ENCODE results near the gene FAM217A.
"Not testable (repeated sequence)": the region's sequence is repeated elsewhere in the genome, so short reads cannot be mapped to it uniquely, and the experiment has no call there.

FAM217A gene
- total RNA-seq, result 0 reads per million in 3 experiments

DNA sequence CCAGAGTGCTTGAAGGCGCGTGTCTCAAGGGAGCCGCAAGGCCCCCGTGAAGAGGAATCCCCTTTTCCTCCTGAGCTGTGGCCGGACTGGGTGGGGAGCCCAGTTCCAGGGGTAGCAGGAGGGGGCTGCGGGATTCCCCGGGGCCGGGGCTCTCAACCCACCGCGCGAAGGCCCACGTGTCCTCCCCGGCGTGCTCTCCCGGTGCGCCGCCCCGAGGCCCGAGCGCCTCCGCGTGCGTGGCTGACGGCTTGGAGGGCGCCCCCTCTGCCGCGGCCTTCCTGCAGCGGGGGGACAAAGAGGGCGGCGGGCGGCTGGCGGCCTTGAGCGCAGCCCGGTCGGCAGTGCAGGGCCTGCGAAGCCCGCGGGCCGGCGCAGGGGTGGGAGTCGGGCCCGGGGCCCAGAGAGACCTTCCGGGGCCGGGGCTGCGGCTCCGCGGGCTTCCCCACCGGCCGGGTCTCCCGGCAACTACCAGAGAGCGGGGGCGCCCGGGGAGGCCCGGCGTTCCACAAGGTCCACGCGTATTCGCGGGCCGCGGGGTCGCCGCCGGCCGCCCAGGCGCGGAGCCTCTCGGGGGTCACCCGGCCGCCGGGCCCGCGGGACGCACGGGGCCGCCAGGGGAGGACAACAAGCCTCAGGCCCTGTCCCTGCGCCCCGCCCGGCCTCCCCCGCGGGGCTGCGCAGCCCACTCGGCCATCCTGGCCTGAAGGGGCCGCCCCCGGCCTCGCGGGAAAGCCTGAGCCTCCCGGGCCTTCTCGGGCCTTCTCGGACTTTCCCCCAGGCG lies at the start of gene FAM217A:
Gene FAM217A, minus strand, starts transcription at position 447 of the 781 bp plus-strand sequence. CDS start 1,723 bp downstream, outside the sequence.
- DNase-seq, result no peak

- DNase-seq, result no peak
Observed at GRCh38 chr6:4128072-4128471, 49.1 kb upstream of the FAM217A start.

- no peak for DNase-seq
Observed at GRCh38 chr6:4125933-4126864, 47.3 kb upstream of the FAM217A start.

GRCh38 chr6:4125500-4125899 lies 46.6 kb upstream of the FAM217A start:
- no peak for DNase-seq

GRCh38 chr6:4124351-4124750 lies 45.4 kb upstream of the FAM217A start:
- DNase-seq, result no peak

DNA sequence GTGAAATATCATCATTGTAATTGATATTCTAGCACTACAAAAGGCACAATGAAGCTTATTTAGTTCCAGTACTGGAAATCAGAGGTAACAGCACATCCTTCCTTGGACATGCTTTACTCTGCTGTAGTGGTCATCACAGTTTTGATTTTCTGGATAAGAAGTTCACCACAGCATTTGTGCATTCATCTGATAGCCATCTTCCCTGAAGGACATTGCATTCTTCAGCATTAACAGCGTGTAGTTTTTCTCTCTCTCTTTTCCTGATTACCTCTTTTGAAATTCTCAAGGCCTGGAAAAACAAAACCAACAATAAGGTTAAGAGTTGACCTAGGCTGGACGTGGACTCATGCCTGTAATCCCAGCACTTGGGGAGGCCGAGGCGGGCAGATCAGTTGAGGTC lies 36.8 kb upstream of the FAM217A start:
- DNase-seq, result no peak

DNA sequence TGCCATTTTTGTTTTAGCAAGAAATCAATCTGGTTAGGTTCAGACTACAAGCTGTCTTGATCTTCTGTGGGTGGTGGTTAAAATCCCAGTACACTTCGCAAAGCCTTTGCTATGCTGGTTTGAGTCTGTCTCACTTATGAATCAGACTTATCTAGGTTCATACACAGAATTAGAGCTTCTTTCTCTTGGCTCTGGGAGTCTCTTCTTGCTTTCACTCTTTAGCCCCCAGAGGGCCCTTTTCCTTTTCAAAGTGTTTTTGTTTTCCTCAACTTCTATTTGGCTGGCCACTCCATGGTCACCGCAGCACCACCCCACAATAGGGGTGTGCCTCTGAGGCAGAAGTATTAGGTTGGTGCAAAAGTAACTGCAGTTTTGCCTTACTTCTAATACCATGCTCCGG lies 35.2 kb upstream of the FAM217A start:
- no peak for DNase-seq

GRCh38 chr6:4113649-4114048 lies 34.7 kb upstream of the FAM217A start:
- DNase-seq, result no peak

DNA sequence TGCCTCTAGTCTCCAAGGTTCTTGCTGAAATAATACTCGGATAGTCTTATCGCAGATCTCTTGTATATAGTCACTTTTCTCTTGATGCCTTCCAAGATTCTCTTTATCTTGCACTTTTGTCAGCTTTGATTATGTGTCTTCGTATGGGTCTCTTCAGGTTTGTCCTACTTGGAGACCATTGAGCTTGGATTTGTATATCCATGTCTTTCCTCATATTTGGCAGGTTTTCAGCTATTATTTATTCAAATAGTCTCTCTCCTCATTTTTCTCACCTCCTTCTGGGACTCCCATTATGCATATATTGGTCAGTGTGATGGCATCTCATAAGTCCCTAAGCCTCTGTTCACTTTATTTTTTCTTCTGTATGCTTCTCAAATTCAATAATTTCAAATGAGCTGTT lies 33.4 kb upstream of the FAM217A start:
- no peak for DNase-seq

DNA sequence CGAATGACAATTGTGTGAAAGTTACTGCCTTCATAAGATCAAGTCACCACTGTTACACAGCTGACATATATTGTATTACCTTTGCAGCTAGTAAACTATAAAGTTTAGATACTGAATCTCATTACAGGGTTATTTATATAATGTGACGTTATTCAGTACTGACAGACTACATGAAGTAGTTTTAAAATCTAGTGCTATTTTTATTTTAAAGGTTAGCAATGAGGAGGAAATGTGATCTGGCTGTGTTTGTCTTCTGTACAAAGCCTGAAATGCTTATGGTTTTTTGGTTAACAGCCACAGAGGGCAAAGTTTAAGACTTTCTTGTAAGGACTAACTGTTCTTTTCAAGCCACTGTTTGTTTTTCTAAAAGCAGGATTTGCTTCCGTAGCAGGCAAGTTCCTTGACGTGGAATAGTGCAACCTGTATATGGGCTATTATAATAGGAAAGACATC lies 30.5 kb upstream of the FAM217A start:
- DNase-seq, result not testable (repeated sequence)

DNA sequence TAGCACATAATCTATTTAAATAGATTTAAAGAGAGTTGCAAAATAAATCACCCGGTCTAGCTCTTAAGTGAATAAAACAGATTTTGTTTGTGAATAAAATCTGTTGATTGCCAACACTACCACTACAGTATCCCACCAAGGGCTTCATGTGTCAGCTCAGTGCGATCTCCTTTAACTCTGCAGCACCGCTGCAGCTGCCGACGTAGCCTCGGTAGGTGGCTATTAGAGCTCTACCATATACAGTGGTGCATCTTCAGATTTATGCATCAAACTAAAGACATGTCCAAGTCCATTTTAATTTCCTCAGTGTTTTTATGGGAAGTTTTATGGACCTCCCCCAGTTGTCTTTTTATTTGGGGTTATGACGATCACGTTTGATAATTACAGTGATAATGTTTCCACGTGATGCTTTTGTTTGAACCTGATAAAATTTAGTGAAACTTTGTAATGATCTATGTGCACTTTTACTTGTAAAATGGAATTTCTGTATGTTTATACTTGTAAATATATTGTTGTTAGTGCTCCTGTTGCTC lies 29.7 kb upstream of the FAM217A start:
- no peak for DNase-seq

GRCh38 chr6:4107873-4108272 lies 28.9 kb upstream of the FAM217A start:
- DNase-seq, result no peak

DNA sequence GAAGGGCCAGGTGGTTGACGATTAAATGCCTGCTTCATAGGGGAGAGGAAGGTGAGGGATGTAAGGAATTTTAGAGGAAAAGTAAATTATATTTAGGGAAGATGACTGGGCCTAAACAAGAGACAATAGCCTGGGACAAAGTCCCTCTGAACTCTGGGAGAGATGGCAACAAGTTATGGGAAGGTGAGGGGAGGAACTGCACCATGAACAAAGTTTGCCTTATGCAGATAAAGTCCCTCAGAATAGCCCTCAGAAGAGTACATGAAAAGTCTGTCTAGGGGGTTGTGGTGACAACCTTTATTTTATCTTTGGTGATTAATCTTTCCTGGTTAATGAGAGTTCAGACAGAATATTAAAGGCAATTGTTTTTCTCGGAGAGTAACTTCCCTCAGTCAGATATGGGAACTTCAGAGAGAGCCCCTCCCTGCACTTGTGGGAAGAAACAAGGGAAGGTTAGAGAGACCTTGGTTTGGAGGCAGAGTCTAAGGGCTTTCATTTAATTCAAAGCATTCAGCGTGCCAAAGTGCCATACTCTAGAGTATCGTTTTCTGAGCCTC lies 27.1 kb upstream of the FAM217A start:
- DNase-seq, result no peak

DNA sequence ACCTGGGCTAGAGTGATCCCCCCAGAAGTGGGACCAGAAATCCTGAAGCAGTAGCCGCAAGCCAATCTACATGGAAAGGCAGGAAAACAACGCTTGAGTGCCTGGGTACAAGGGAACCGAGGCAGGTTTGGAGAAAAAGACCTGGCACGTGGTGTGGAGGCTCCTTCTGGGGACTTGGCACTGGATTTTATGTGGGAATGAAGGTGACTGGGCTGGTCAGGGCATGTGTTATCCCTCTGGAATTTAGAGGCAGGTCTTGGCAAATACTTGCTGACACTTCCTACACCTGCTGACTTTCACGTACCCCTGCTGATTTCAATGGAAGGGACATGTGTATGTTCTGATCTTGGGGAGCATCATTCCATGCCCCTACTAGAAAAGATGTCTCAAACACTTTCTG lies 25.0 kb upstream of the FAM217A start:
- no peak for DNase-seq

DNA sequence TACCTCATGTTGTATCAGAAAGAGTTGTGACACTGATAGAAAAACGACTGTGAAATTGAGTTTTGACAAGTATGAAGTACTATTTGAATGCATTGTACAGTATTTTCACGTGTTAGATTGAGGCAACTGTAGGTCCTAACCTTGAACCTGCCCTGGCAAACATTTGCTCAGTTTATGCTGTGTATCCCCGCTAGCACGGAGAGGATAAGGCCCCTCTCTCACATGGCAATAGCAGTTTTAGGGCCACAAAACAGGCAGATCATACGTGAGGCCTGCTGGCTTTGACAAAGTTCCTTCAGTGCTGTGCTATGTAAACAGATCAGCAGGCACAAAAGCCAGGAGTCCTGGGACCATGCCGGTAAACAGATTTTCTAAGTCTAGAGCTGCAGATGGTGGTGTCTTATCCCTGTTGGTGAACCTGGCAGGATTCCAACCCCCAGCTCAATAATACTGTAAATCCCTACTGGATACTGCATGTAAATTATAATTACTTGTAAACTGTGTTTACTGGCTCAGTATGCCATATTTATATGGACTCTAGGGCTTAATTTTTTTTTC lies 23.8 kb upstream of the FAM217A start:
- DNase-seq, result no peak

DNA sequence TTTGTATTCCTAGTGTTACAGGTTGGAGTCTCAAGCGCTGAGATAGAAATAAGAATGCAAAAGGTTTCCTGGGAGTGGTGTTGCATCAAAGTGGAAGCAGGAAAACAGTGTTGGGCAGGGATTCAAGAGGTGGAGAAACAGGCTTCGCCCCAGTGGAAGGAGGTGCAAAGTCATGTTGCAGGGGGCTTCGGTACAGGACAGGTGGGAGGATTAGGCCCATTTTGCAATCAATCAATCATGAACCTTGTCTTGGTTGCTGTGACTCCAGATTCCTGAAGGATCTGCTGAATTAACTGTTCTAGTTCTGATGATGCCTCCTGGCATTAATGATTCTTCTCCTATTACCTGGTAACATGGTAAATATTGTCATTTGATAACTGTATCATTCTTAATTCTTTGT lies 22.4 kb upstream of the FAM217A start:
- no peak for DNase-seq

- no peak for DNase-seq
Observed at GRCh38 chr6:4100655-4101054, 21.7 kb upstream of the FAM217A start.

GRCh38 chr6:4093288-4093687 lies 14.4 kb upstream of the FAM217A start:
- no peak for DNase-seq

DNA sequence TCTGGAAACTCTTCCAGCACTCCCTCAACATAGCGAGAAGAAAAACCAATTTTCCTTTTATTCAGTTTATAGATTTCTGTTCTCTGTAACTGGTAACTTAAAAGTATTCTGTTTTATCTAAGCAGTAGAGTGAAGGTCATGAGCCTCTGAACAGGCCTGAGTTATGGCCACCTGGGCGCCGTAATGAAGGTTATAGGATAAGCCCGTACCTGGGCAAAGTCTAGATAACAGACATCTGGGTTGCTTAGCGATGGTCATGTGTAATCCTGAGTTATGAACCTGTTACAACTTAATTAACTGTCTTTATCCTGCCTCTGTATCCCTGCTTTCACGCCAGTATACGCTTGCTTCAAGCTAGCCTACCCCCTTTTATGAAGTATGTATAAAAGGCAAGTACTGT lies 13.0 kb upstream of the FAM217A start:
- no peak for DNase-seq

GRCh38 chr6:4090043-4090442 lies 11.1 kb upstream of the FAM217A start:
- DNase-seq, result not testable (repeated sequence)

- DNase-seq, result no peak
Observed at GRCh38 chr6:4088704-4089103, 9.8 kb upstream of the FAM217A start.

DNA sequence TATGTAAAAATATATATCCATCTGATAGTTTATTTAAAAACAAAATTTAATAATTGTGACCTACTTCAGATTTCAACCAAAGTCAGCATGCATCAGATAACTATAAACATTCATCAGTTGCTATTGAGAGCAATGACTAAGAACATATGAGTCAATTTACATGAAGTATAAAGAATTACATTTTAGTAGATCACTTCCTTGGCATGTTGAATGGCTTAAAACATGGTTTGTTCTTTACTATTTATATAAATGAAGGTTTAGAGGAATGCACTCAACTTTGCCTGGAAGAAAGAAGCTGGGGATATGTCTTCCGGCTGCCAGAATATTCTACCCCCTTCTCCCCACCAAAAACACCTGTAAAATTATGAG lies 6.4 kb upstream of the FAM217A start:
- no peak for DNase-seq

Measured in central memory CD4-positive, alpha-beta T cell (primary cell).